22Rv1 (cell line): ENCODE measurements around the gene CTBP2.

Experiments
- CTCF ChIP-seq: fragments of 450-650 bp; IDR thresholded peaks from 2 replicates; pipeline ENCODE4 v1.5.1; 2017; ENCODE audit warnings: mild to moderate bottlenecking
- ZFX ChIP-seq: fragments of 450-650 bp; IDR thresholded peaks from 2 replicates; pipeline ENCODE4 v1.6.1; 2017; ENCODE audit warnings: antibody characterized with exemption, borderline replicate concordance

- TF ChIP-seq CTCF: no peak
- TF ChIP-seq ZFX: no peak
These were observed 31.8 kb downstream of the CTBP2 start for GRCh38 chr10:125128397-125129075.
